Activated naive CD4-positive, alpha-beta T cell treated with anti-CD3 and anti-CD28 coated beads, Interleukin-2, amount 10 ng/mL, durations not matched to agents 5 hours and 36 hours (primary cell): ENCODE results near the gene NACC2. TPM values are rescaled to one million over a fixed set of nuclear protein-coding genes. Genes with fewer than 3 reads are reported as not detected.

Experiments used
- total RNA-seq, 2 experiments: library from RNA; stranded (reverse); gene quantifications; one replicate each; pipeline ENCODE4 v1.2.3, GENCODE V29; 2021

Gene NACC2, protein sequence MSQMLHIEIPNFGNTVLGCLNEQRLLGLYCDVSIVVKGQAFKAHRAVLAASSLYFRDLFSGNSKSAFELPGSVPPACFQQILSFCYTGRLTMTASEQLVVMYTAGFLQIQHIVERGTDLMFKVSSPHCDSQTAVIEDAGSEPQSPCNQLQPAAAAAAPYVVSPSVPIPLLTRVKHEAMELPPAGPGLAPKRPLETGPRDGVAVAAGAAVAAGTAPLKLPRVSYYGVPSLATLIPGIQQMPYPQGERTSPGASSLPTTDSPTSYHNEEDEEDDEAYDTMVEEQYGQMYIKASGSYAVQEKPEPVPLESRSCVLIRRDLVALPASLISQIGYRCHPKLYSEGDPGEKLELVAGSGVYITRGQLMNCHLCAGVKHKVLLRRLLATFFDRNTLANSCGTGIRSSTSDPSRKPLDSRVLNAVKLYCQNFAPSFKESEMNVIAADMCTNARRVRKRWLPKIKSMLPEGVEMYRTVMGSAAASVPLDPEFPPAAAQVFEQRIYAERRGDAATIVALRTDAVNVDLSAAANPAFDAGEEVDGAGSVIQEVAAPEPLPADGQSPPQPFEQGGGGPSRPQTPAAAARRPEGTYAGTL
- total RNA-seq, result 1 to 10 TPM; 8.3 to 8.7 TPM

DNA sequence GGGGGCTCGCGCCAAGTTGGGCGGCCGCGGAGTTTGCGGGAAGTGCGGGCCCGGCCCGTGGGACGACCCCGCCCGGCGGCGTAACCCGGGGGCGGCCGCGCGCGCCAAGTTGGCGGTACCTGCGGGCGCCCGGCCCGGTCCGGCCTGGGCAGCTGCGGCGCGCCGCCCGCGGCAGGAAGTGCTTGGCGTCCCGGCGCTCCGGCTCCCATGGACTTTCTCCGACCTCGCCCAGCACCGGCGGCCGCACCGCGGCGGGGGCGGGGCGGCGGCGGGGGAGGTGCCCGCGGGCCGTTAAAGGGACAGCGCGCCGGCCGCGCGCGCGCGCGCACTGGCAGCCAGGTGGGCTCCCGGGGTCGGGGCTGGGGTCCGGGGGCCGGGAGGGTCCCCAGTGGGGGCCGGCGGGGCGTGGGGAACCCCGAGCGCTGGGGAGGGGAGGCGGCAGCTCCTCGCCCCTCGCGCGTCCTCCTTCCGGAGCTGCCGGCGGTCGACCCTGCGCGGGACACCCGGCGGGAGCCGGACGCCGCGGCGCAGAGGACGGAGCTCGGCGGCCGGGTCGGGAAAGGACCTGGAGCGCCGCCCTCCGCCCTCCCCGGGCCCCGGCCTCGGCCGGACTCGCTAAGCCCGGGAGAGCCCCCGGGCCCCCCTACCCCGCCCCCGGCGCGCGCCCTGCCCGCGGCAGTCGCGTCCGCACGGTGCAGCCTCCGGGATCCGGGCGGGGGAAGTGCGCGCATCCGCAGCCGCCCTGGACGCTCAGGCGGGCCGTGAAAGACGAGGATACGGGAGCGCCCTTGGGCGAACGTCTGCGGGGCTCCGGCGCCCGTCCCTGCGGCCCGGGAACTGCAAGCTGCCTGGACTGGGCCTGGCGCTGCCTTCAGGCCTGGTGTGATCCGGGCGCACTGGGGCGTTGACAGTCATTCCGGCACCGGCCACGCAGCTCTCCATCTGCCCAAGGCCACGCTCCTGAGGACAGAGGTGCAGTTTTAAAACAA is at the start of gene NACC2:
TSS of gene NACC2 (minus strand) at position 220 of the 989 bp plus-strand sequence. CDS start 44,768 bp downstream, outside the sequence.

DNA sequence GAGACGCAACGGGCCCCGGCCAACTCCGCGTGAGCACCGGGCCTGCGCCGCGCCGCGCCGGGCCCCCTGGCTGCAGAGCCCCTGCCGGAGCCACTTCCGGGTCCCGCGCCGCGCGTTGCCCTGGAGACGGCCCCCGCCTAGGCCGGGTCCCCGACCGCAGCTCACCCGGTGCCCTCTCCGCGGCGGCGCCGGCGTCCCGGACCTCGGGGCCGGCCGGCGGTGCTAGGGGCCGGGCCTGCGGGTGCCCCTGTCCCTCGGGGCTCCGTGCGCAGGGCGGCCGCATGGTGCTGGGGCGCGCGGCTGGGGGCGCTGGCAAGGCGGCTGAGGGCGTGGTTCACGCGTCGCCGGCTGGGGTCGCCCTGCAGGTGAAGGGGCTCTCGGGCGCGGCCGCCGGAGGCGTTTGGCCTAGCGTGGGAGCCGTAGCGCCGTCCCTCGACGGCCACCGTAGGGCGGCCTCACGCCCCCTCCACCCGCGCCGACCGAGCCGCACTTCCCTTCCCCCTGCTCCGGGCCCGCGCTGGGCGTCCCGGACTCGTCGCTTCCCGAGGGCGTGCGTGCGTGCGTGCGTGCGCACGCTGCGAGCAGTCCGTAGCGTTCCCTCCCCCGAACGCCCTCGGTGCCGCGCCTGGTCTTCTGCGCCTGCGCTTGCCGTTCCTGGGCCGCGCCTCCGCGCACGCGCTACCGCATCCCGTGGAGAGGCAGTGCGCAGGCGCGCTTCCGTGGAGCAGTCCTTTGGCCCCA is 23.4 kb upstream of the NACC2 start, which contains the start of gene TMEM250:
TSS of gene TMEM250 (minus strand) at position 556 of the 741 bp plus-strand sequence. CDS start 1,975 bp downstream, outside the sequence.

DNA sequence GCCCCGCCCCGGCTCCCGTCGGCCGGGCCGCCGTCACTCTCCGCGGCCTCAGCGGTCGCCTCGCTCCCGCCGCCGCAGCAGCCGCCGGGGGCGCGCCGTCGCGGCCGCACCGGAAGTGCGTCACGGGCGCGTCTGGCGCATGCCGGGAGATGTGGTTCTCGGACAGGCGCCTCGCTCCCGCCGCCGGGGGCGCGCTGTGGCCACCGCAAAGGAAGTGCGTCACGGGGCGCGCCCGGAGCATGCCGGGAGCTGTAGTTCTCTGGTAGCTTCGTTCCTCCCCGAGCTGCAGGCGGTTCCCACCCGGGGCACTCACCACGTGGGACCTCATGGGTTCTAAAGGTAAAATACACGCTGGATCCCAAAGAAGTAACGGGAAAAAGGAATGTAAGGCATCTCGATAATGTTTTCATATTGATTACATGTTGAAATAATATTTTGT is 133.8 kb downstream of the NACC2 start, which contains the start of gene UBAC1:
TSS of gene UBAC1 (minus strand) at position 97 of the 439 bp plus-strand sequence. CDS start 211 bp downstream, outside the sequence.

Other genes starting within 250 kb of the NACC2 start
- 10 to 100 TPM; 22.2 to 23.8 TPM for gene CAMSAP1, start 187.7 kb downstream of the NACC2 start, total RNA-seq
- gene UBAC1, start 133.9 kb downstream of the NACC2 start, total RNA-seq, result 10 to 100 TPM; 24.3 to 28.5 TPM
- gene TMEM250, start 23.6 kb upstream of the NACC2 start, total RNA-seq, result 10 to 100 TPM; 51.2 to 52.6 TPM
- not detected for gene LHX3, start 109.8 kb upstream of the NACC2 start, total RNA-seq
- 10 to 100 TPM; 11.3 to 12.5 TPM for gene QSOX2, start 150.5 kb upstream of the NACC2 start, total RNA-seq
- gene CCDC187, start 208.8 kb upstream of the NACC2 start, total RNA-seq, result under 1 TPM in 1 of 2 experiments, not detected in 1; 0.08 TPM
- gene GPSM1, start 232.2 kb upstream of the NACC2 start, total RNA-seq, result 1 to 10 TPM; 7.0 to 7.3 TPM